ENCODE results near the gene TOMM7. TPM values are rescaled to one million over a fixed set of nuclear protein-coding genes. Genes with fewer than 3 reads are reported as not detected.
"Not testable (repeated sequence)": the region's sequence is repeated elsewhere in the genome, so short reads cannot be mapped to it uniquely, and the experiment has no call there.

Gene TOMM7
- polyA plus RNA-seq, 3 donors: 357 to 445 (median 407) TPM

- DNase-seq (ENCODE audit: extremely low read depth in 1 of 11, low read depth in 9 of 11, low spot score in 4 of 11): not testable (repeated sequence)
Observed at GRCh38 chr7:22836506-22836905, 13.9 kb upstream of the TOMM7 start.

- no peak for DNase-seq (ENCODE audit: extremely low read depth in 1 of 11, low read depth in 9 of 11, low spot score in 4 of 11)
Observed at GRCh38 chr7:22833957-22834356, 11.3 kb upstream of the TOMM7 start.

GRCh38 chr7:22833113-22833855, 10.6 kb upstream of the TOMM7 start:
- DNase-seq (ENCODE audit: extremely low read depth in 1 of 11, low read depth in 9 of 11, low spot score in 4 of 11): no peak

- no peak for DNase-seq (ENCODE audit: extremely low read depth in 1 of 11, low read depth in 9 of 11, low spot score in 4 of 11)
Observed at GRCh38 chr7:22832401-22832800, 9.8 kb upstream of the TOMM7 start.

- DNase-seq (ENCODE audit: extremely low read depth in 1 of 11, low read depth in 9 of 11, low spot score in 4 of 11): no peak
Observed at GRCh38 chr7:22831602-22832305, 9.1 kb upstream of the TOMM7 start.

- DNase-seq (ENCODE audit: extremely low read depth in 1 of 11, low read depth in 9 of 11, low spot score in 4 of 11): no peak
Observed at GRCh38 chr7:22827563-22827962, 4.9 kb upstream of the TOMM7 start.

GRCh38 chr7:22826593-22826992, 3.9 kb upstream of the TOMM7 start:
- DNase-seq (ENCODE audit: extremely low read depth in 1 of 11, low read depth in 9 of 11, low spot score in 4 of 11): no peak

GRCh38 chr7:22824760-22825159, 2.1 kb upstream of the TOMM7 start:
- no peak for DNase-seq (ENCODE audit: extremely low read depth in 1 of 11, low read depth in 9 of 11, low spot score in 4 of 11)

- DNase-seq (ENCODE audit: extremely low read depth in 1 of 11, low read depth in 9 of 11, low spot score in 4 of 11): no peak
Observed at GRCh38 chr7:22823142-22823497, 471 bp upstream of the TOMM7 start.

GRCh38 chr7:22821702-22822485, 755 bp downstream of the TOMM7 start:
- DNase-seq (ENCODE audit: extremely low read depth in 1 of 11, low read depth in 9 of 11, low spot score in 4 of 11): no peak

- no peak for DNase-seq (ENCODE audit: extremely low read depth in 1 of 11, low read depth in 9 of 11, low spot score in 4 of 11)
Observed at GRCh38 chr7:22819476-22819875, 3.2 kb downstream of the TOMM7 start.

- DNase-seq (ENCODE audit: extremely low read depth in 1 of 11, low read depth in 9 of 11, low spot score in 4 of 11): no peak
Observed at GRCh38 chr7:22814261-22815208, 8.1 kb downstream of the TOMM7 start.

- DNase-seq (ENCODE audit: extremely low read depth in 1 of 11, low read depth in 9 of 11, low spot score in 4 of 11): peak in 3 of 11 donors; percentile 16 to 40 (median 36)
Observed at GRCh38 chr7:22812353-22812752, 10.3 kb downstream of the TOMM7 start.

- peak in 1 of 11 donors; percentile 16 for DNase-seq (ENCODE audit: extremely low read depth in 1 of 11, low read depth in 9 of 11, low spot score in 4 of 11)
Observed at GRCh38 chr7:22811746-22812280, 10.8 kb downstream of the TOMM7 start.

- no peak for DNase-seq (ENCODE audit: extremely low read depth in 1 of 11, low read depth in 9 of 11, low spot score in 4 of 11)
Observed at GRCh38 chr7:22810843-22811242, 11.8 kb downstream of the TOMM7 start.

- no peak for DNase-seq (ENCODE audit: extremely low read depth in 1 of 11, low read depth in 9 of 11, low spot score in 4 of 11)
Observed at GRCh38 chr7:22809902-22810642, 12.6 kb downstream of the TOMM7 start.

GRCh38 chr7:22808140-22808539, 14.5 kb downstream of the TOMM7 start:
- DNase-seq (ENCODE audit: extremely low read depth in 1 of 11, low read depth in 9 of 11, low spot score in 4 of 11): no peak

- no peak for DNase-seq (ENCODE audit: extremely low read depth in 1 of 11, low read depth in 9 of 11, low spot score in 4 of 11)
Observed at GRCh38 chr7:22806752-22807151, 15.9 kb downstream of the TOMM7 start.

Data from renal cortex interstitium (tissue), 11 donors.